Activated effector memory CD4-positive, alpha-beta T cell treated with anti-CD3 and anti-CD28 coated beads, Interleukin-2, amount 50 U/mL, for 16 hours (primary cell): ENCODE data around the gene ELAC1.
A peak's percentile ranks its signal among the peaks of the same experiment; 100 is the strongest.

Experiments
- DNase-seq: peaks from one replicate; pipeline ENCODE4 v3.0.0-alpha.2; 2020

The ELAC1 gene

GRCh38 chr18:51021226-51021965, 53.6 kb downstream of the ELAC1 start:
- DNase-seq, result no peak

GRCh38 chr18:51025512-51025911, 57.7 kb downstream of the ELAC1 start:
- DNase-seq, result no peak

DNA sequence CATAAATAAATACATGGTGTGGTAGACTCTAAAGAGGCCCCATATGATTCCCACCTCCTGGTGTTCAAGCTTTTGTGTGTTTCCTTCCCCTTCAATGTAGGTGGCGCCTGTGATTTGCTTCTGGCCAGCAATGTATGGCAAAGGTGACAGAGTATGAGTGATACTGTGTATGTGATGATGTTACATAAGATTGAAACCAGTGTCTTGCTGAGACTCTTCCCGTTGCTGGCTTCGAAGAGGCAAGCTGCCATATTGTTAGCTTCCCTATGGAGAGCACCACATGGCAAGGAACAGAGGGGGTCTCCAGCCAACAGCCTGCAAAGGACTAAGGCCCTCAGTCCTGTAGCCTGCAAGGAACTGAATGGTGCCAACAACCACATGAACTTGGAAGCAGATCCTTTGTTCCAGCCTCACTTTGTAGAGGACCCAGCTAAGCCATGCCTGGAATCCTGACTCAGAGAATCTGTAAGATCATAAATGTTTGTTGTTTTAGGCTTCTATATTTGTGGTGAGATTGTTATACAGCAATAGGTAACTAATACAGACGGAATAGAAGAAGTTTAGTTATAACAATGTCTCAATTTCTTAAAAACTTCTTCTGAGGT, 60.5 kb downstream of the ELAC1 start:
- no peak for DNase-seq

- no peak for DNase-seq
Observed at GRCh38 chr18:51029378-51029693, 61.5 kb downstream of the ELAC1 start.

DNA sequence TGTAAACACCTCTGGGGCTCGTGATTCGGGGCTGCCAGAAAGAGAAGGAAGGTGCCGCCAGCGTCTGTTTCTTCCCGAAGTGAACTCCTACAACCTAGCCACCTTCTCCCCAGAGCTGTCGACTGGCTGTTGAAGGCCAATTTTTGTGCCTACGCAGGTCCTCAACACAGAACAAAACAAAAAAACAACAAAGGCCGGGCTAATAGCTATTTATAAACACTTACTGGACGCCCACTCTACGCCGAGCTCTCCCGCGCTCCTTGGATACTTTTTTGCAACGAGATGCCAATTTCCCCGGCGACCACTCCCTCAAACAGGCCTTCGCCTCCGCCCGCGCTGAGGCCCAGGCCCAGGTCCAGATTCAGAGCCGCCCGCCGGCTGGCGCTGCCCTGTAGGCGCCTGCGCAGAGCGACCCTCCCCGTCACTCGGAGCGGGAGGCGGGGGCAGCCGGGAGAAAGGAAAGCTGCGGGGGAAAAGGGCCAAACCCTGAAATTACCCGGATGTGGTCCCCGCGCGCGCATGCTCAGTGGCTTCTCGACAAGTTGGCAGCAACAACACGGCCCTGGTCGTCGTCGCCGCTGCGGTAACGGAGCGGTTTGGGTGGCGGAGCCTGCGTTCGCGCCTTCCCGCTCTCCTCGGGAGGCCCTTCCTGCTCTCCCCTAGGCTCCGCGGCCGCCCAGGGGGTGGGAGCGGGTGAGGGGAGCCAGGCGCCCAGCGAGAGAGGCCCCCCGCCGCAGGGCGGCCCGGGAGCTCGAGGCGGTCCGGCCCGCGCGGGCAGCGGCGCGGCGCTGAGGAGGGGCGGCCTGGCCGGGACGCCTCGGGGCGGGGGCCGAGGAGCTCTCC, 62.1 kb downstream of the ELAC1 start, which contains the start of gene SMAD4:
SMAD4 (plus strand) TSS at position 520 of the 843 bp plus-strand sequence. CDS start 16,834 bp downstream, outside the sequence.
- DNase-seq, result peak; percentile 99

DNA sequence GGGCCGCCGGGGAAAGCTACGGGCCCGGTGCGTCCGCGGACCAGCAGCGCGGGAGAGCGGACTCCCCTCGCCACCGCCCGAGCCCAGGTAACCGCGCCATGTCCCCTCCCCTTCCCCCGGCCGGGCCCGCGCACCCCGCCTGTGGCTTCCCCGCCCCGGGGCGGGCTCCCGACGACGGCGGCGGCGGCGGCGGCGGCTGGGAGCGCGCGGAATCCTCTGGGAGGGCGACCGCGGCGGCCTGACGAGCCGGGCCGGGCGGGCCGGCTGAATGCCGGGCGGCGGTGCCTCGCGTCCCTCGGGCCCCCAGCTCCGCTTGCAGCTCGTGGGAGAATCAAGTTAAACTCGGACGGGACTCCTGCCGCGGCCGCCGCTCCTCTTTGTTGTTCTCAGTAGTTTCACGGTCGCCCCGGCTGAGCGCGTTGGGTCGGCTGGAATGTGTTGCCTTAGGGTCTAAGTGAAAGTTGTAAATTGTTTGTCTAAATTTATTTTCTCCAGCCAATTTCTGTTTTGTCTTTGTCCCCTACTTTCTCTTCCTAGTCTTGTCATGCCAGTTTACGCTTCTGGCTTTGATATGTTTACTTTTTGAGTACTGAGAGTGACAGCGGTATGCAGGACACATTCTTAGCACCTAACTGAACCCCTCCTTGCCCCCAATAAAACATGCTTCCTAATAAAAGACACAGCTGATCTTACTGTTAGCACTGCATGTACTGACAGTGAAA, 62.9 kb downstream of the ELAC1 start:
- peak; percentile 91 for DNase-seq

GRCh38 chr18:51032193-51032592, 64.4 kb downstream of the ELAC1 start:
- DNase-seq, result no peak

DNA sequence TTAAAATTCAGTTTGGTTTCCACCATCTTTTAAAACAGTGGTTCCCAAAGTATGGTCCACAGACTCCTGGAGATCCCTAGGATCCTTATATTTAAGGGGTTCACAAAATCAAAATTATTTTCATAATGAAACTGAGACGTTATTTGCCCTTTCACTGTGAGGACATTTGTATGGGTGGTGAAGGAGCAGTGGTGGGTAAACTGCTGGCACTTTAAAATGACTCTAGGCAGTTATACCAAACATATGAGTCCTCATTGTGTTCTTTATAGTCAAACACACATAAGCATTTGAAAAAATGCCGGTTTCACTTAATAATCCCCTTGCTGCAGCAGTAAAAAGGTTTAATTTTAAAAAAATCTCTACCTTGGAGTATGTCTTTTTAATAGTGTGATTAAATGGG, 69.4 kb downstream of the ELAC1 start:
- no peak for DNase-seq
